ENCODE data around the gene ATRNL1.

Gene ATRNL1

GRCh38 chr10:115558252-115558651, 465.1 kb downstream of the ATRNL1 start:
- no peak overlapping the region for H3K4me3 ChIP-seq
- no peak overlapping the region for H3K27ac ChIP-seq

- Histone ChIP-seq H3K27ac (no peak overlapping the region), H3K4me3 (no peak overlapping the region)
Observed at GRCh38 chr10:115566867-115567266, 473.7 kb downstream of the ATRNL1 start.

DNA sequence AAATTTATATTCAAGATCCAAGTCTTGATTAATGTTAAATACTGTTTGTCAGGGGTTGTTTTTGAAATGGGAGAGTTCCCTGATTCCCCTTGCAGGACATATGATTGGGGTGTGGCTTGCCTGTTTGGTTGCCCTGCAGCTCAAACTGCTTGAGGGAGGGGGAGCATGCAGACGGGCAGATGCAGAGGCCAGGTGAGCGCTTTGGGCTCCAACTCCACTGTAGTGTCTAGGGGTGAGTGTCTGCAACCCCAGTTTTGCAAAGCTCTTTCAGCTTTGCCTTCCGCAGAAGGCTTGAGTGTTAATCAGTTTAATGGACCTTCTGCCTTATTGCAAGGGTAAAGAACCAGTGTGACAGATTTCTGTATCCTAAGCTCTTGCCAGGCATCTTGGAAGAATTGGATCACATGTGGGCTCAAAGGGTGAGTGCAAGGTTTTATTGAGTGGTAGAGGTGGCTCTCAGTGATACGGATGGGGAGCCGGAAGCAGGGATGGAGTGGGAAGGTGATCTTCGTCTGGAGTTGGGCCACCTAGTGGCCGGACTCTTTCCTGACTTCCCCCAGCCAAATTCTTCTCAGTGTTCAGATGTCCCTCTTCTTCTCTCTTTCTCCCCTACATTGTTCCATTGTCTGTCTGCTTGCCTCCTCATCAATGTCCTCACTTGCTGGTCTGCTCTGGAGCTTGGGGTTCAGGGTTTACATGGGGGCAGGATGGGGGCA, 479.7 kb downstream of the ATRNL1 start:
- Histone ChIP-seq H3K4me3 (no peak overlapping the region), H3K27ac (no peak overlapping the region)

GRCh38 chr10:115580239-115580638, 487.1 kb downstream of the ATRNL1 start:
- no peak overlapping the region for H3K27ac ChIP-seq
- no peak overlapping the region for H3K4me3 ChIP-seq

DNA sequence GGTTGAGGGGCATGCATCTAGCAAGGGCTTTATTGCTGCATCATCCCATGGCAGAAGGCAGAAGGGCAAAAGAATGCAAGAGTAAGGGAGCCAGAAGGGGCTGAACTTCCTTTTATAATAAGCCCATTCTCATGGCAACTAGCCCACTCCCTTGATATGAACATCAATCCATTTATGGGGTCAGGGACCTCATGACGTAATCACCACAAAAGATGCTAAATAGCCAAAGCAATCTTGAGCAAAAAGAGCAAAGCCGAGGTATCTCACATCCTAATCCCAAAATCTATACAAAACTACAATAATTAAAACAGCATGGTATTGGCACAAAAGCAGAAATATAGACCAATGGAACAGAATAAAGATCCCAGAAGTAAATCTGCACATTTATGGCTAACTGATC, 499.9 kb downstream of the ATRNL1 start:
- H3K4me3 ChIP-seq = no peak overlapping the region

DNA sequence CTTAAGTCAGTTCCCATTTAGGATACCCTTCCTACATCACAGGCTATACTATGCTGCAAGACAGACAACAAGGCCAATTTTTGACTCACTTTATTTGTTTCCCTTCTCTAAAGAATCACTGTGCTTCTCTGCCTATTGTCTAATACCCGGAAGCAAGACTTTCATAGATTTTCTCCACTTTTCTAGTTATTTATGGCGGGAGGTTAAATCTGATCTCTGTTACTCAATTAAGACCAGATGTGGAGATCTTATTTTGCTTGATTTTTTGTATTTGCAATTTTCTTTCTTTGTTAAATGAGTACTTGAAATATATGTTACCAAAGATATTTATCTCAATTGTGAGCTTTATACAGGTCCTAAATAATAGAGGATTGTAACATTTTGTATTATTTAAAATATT, 511.5 kb downstream of the ATRNL1 start:
- Histone ChIP-seq H3K27ac (no peak overlapping the region), H3K4me3 (no peak overlapping the region)

More for the DNA sequence above, 499.9 kb downstream of the ATRNL1 start:
- no peak overlapping the region for H3K27ac ChIP-seq

- Histone ChIP-seq H3K27ac (no peak overlapping the region), H3K4me3 (no peak overlapping the region)
Observed at GRCh38 chr10:115606086-115606485, 512.9 kb downstream of the ATRNL1 start.

GRCh38 chr10:115606741-115607140, 513.6 kb downstream of the ATRNL1 start:
- H3K27ac ChIP-seq = no peak overlapping the region

GRCh38 chr10:115624448-115624847, 531.3 kb downstream of the ATRNL1 start:
- Histone ChIP-seq H3K27ac (no peak overlapping the region), H3K4me3 (no peak overlapping the region)

More at GRCh38 chr10:115606741-115607140, 513.6 kb downstream of the ATRNL1 start:
- no peak overlapping the region for H3K4me3 ChIP-seq

GRCh38 chr10:115628616-115629015, 535.5 kb downstream of the ATRNL1 start:
- no peak overlapping the region for H3K4me3 ChIP-seq
- no peak overlapping the region for H3K27ac ChIP-seq

DNA sequence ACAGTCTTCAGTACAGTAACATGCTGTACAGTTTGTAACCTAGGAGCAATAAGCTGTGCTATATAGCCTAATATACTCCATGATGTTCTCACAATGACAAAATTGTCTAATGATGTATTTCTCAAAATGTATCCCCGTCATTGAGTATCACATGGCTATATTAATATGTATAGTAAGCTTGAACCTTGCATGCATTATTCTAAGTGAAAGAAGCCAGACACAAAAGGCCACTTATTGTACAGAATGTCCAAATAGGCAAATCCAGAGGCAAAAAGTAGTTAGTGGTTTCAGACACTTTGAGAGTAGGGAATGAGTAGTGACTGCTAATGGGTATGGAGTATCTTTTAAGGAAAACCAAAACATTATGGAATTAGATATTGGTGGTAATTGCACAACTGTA, 545.1 kb downstream of the ATRNL1 start:
- Histone ChIP-seq H3K27ac (no peak overlapping the region), H3K4me3 (no peak overlapping the region)

GRCh38 chr10:115649217-115649616, 556.1 kb downstream of the ATRNL1 start:
- Histone ChIP-seq H3K27ac (no peak overlapping the region), H3K4me3 (no peak overlapping the region)

DNA sequence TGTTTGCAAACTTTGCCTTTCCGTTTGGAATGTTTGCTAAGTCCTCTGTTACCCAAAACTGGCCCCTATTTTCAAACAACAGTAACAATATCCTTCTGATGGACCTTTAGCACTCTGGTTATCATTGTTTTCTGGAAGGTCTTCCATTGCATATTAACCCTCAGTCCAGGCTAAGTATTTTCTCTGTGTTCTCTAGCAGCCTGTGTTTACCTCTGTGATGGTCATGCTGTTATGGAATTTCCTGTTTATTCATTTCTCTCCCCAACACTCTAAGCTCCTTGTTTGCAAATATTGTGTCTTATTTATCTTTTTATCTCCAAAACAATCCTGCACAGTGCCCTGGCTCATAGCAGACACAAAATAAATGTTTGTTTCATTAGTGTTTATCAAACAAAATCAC, 560.3 kb downstream of the ATRNL1 start:
- Histone ChIP-seq H3K4me3 (no peak overlapping the region), H3K27ac (no peak overlapping the region)

DNA sequence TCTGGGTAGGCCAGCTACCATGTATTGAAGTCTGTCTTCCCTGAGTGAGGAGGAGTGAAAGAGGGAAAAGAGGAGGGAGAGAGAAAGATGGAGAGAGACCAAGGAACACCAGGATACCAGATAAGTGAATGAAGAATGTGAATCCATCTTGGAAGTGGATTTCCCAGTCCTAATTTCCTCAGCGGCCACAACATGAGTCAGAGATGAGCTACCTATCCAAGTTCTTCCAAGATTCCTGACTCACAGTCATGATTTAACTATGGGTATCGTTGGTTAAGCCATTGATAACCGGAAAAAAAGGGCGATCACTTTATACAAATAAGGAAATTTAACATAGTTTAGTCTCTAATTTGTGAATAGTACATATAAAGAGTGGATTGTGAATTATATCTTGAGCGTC, 561.8 kb downstream of the ATRNL1 start:
- H3K4me3 ChIP-seq = no peak overlapping the region

DNA sequence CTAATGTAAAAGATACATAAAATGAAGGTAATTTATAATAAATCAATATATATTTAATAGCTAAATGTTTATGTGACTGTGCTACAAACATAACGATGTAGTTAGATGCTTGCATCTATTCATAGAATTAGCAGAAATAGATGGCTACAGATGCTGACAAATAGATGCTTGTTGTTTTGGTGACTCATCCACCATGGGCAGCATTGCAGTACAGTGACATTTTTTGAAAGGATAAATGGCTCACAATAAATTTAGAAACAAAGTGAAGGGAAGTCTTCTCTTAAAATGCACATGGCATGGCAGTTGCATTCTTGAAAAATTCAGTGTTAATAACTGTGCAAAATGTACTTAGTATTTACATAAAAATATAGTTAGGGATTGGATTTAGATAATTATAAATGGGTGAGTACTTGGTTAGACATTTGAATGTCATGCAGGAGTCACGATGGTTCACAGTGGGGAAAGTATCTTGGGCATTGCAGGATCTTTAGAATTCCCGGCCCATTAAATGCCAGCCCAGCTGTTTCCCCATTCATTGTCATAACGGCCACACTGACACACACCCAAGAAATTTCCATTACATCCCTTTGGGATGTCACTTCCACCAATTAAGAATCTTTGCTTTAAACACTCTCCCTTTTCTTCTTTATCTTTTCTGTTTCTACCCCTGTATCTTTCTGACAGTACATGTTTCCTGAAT, 564.1 kb downstream of the ATRNL1 start:
- Histone ChIP-seq H3K4me3 (no peak overlapping the region), H3K27ac (no peak overlapping the region)

More for the DNA sequence above, 561.8 kb downstream of the ATRNL1 start:
- H3K27ac ChIP-seq = no peak overlapping the region

- Histone ChIP-seq H3K27ac (no peak overlapping the region), H3K4me3 (no peak overlapping the region)
Observed at GRCh38 chr10:115659616-115660015, 566.5 kb downstream of the ATRNL1 start.

DNA sequence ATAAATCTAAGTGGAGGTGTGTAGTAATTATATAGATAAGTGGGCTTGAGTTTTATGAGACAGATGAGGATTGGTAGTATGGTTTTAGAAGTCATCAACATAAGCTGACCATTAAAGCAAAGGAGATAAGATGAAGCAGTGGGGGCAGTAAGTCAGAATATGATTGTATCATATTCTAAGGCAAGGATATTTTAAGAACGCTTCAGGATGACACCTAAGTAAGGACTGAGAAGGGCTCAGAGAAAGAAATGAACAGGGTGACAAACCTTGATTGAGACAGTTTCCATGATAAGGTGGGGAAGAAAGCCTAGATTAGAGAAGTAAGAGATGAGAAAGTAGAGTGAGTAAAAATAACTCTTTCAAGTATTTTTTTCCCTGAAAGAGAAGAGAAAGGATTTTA, 567.2 kb downstream of the ATRNL1 start:
- H3K27ac ChIP-seq = no peak overlapping the region

DNA sequence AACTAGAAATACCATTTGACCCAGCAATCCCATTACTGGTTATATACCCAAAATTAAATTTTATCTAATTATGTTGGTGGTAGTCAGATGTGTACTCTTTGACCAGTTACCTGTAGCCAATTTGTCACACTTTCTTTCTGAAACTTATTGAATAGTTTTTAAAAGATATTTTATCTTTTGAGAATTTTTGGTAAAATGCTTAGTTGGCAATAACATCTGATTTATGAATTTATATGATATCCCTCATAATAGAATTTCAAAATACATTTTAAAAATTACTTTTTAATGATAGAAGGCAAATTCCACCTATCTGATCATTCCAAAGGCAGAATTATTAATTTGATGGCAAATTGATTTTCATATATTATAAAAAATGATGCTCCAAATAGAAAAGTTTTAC, 569.3 kb downstream of the ATRNL1 start:
- no peak overlapping the region for H3K4me3 ChIP-seq
- H3K27ac ChIP-seq = no peak overlapping the region

More for the DNA sequence above, 567.2 kb downstream of the ATRNL1 start:
- H3K4me3 ChIP-seq = no peak overlapping the region

DNA sequence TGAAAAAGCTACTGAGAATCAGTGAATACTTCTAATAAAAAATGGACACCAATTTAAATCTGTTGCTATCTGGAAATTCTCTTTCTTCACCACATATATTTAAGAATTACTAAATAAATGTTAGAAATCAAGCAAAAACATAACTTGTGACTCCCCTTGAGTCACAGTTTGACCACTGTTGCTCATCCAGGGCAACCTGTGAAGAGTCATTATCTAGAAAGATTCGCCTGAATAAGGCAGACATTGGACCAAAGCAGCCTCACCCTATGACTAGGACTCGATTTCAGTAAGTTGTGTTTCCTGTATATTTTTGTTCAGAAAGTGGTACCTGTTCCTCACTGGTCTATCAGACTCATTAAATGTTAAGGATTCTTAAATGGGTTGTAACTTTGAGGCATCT, 572.4 kb downstream of the ATRNL1 start:
- H3K4me3 ChIP-seq = no peak overlapping the region

DNA sequence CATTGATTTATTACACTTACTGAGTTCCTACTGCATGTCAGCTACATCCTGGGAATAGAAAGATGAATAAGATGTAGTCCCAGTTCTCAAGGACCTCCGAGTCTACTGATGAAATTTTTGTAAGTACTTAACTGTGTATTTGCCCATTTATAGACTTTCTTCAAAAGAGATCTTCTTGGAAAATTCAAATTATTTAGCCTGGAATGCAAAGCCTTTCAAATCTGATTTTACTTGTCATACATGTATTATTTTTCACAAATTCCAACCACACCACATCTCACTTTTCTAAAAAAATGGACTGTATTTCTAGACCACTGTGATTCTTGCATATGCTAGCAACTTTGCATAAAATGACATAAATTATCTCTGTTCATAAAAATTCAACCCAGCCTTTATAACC, 581.3 kb downstream of the ATRNL1 start:
- H3K27ac ChIP-seq = no peak overlapping the region
- H3K4me3 ChIP-seq = no peak overlapping the region

More for the DNA sequence above, 572.4 kb downstream of the ATRNL1 start:
- no peak overlapping the region for H3K27ac ChIP-seq

DNA sequence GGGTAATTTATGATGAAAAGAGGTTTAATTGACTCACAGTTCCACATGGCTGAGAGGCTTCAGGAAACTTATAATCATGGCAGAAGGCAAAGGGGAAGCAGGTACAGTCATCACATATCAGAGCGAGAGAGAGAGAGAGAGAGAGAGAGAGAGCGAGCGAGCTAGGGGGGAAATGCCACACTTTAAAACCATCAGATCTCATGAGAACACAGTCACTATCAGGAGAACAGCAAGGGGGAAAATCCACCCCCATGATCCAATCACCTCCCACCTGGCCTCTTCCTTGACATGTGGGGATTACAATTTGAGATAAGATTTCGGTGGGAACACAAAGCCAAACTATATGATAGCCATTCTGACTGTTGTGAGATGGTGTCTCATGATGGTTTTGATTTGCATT, 603.6 kb downstream of the ATRNL1 start:
- no peak overlapping the region for H3K4me3 ChIP-seq
- no peak overlapping the region for H3K27ac ChIP-seq
